ENCODE results near the gene RALBP1. TPM values are rescaled to one million over a fixed set of nuclear protein-coding genes. Genes with fewer than 3 reads are reported as not detected.

RALBP1 gene
- total RNA-seq, 1 experiment from 2014 or later = 66.2 TPM

DNA sequence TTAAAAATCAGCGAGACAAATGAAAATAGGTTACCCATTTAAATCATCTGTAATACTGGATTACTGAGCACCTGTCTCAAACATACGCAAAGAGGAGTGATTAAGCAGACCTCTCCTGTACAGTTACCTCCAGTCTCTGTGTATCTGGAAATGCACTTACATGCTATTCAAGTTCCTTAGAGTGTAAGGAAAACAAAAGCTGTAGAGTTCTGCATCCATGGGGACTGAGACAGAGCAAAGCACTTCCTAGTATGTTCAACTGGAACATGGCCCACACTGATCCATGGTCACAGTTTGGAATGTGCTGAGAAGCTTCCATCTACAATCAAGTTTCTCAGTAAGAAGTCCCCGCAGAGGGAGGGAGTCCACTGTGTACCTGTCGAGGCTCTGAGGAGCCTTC, 75.1 kb downstream of the RALBP1 start:
- DNase-seq (ENCODE audit: low read depth, low spot score) = no peak
- no peak for ATAC-seq
- Histone ChIP-seq H3K36me3 (ENCODE audit: control insufficient read depth in 1 of 2, insufficient read depth in 2 of 2, low read length in 2 of 2) (peaks cover 32 to 50% of the 10 kb centered on the region in 2 experiments), H3K27ac (ENCODE audit: low read depth, low read length) (no peak overlapping the region), H3K27me3 (ENCODE audit: insufficient read depth, low read length) (no peaks in the 10 kb centered on the region), H3K9me3 (ENCODE audit: control insufficient read depth in 1 of 2, insufficient read depth in 1 of 2, low read depth in 1 of 2, low read length in 2 of 2) (peaks cover 0 to 4% of the 10 kb centered on the region in 2 experiments; a peak in 1 of 4 replicates), H3K4me2 (ENCODE audit: low read length) (no peak overlapping the region), H4K20me1 (ENCODE audit: insufficient read depth) (no peaks in the 10 kb centered on the region), H3K4me1 (ENCODE audit: control insufficient read depth in 1 of 2, insufficient read depth in 2 of 2, low read length in 2 of 2) (no peaks in the 10 kb centered on the region), H3K4me3 (replicated peaks in 1 of 2; ENCODE audit: low read depth in 1 of 2, low read length in 2 of 2) (no peak overlapping the region), H3K9ac (ENCODE audit: low read length) (no peak overlapping the region), H3K9me2 (ENCODE audit: insufficient read depth) (no peaks in the 10 kb centered on the region), H2AFZ (ENCODE audit: low read depth, low read length, poor library complexity, severe bottlenecking) (no peak overlapping the region), H3K79me2 (ENCODE audit: insufficient read depth, low read length) (peaks cover 6% of the 10 kb centered on the region; the same call in 1 of the 2 replicates)
- ChIA-PET RAD21 (ENCODE audit: low non-redundant PET in 1 of 2, low total read pairs in 2 of 2, uncharacterized antibody in 2 of 2, unreplicated experiment in 2 of 2) (no interaction called here), CTCF (no interaction called here), POLR2A (no interaction called here)
- no TSS peak for BruUV-seq (replicated peaks)
- intact Hi-C loops (cut with micrococcal nuclease) = no loop called here
- TF ChIP-seq ZNF274 (IDR thresholded peaks at IDR 0.05; ENCODE audit: low read depth, low read length) (no peak), ZFX (IDR thresholded peaks at IDR 0.05) (no peak), EZH2phosphoT487 (IDR thresholded peaks at IDR 0.05; ENCODE audit: borderline replicate concordance) (no peak), CEBPB (IDR thresholded peaks at IDR 0.05; ENCODE audit: low read depth) (no peak), CBX3 (IDR thresholded peaks at IDR 0.05; ENCODE audit: low read depth) (no peak), EGR1 (IDR thresholded peaks at IDR 0.05; ENCODE audit: low read depth) (no peak), POLR2AphosphoS5 (IDR thresholded peaks at IDR 0.05; ENCODE audit: low read depth, low read length) (no peak), EZH2 (IDR thresholded peaks at IDR 0.05) (no peak), SP1 (IDR thresholded peaks at IDR 0.05; ENCODE audit: low read depth) (no peak), FOSL1 (IDR thresholded peaks at IDR 0.05; ENCODE audit: low read depth) (no peak), SIN3A (IDR thresholded peaks at IDR 0.05; ENCODE audit: low read depth) (no peak), TCF7L2 (IDR thresholded peaks at IDR 0.05; ENCODE audit: borderline replicate concordance, extremely low read depth, insufficient read depth, insufficient read length) (no peak)
- TF ChIP-seq, protein P1, sequence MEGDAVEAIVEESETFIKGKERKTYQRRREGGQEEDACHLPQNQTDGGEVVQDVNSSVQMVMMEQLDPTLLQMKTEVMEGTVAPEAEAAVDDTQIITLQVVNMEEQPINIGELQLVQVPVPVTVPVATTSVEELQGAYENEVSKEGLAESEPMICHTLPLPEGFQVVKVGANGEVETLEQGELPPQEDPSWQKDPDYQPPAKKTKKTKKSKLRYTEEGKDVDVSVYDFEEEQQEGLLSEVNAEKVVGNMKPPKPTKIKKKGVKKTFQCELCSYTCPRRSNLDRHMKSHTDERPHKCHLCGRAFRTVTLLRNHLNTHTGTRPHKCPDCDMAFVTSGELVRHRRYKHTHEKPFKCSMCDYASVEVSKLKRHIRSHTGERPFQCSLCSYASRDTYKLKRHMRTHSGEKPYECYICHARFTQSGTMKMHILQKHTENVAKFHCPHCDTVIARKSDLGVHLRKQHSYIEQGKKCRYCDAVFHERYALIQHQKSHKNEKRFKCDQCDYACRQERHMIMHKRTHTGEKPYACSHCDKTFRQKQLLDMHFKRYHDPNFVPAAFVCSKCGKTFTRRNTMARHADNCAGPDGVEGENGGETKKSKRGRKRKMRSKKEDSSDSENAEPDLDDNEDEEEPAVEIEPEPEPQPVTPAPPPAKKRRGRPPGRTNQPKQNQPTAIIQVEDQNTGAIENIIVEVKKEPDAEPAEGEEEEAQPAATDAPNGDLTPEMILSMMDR (IDR thresholded peaks at IDR 0.05 in 2 of 3, conservative IDR thresholded peaks at IDR 0.05 in 1 of 3; ENCODE audit: borderline replicate concordance in 1 of 3, insufficient read depth in 1 of 3, low read depth in 2 of 3, low read length in 2 of 3) = no peak
- TF ChIP-seq, protein P2, sequence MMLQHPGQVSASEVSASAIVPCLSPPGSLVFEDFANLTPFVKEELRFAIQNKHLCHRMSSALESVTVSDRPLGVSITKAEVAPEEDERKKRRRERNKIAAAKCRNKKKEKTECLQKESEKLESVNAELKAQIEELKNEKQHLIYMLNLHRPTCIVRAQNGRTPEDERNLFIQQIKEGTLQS (IDR thresholded peaks at IDR 0.05) = no peak
- TF ChIP-seq, protein P3, sequence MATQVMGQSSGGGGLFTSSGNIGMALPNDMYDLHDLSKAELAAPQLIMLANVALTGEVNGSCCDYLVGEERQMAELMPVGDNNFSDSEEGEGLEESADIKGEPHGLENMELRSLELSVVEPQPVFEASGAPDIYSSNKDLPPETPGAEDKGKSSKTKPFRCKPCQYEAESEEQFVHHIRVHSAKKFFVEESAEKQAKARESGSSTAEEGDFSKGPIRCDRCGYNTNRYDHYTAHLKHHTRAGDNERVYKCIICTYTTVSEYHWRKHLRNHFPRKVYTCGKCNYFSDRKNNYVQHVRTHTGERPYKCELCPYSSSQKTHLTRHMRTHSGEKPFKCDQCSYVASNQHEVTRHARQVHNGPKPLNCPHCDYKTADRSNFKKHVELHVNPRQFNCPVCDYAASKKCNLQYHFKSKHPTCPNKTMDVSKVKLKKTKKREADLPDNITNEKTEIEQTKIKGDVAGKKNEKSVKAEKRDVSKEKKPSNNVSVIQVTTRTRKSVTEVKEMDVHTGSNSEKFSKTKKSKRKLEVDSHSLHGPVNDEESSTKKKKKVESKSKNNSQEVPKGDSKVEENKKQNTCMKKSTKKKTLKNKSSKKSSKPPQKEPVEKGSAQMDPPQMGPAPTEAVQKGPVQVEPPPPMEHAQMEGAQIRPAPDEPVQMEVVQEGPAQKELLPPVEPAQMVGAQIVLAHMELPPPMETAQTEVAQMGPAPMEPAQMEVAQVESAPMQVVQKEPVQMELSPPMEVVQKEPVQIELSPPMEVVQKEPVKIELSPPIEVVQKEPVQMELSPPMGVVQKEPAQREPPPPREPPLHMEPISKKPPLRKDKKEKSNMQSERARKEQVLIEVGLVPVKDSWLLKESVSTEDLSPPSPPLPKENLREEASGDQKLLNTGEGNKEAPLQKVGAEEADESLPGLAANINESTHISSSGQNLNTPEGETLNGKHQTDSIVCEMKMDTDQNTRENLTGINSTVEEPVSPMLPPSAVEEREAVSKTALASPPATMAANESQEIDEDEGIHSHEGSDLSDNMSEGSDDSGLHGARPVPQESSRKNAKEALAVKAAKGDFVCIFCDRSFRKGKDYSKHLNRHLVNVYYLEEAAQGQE (IDR thresholded peaks at IDR 0.05; ENCODE audit: low read depth) = no peak
- TF ChIP-seq, protein P4, sequence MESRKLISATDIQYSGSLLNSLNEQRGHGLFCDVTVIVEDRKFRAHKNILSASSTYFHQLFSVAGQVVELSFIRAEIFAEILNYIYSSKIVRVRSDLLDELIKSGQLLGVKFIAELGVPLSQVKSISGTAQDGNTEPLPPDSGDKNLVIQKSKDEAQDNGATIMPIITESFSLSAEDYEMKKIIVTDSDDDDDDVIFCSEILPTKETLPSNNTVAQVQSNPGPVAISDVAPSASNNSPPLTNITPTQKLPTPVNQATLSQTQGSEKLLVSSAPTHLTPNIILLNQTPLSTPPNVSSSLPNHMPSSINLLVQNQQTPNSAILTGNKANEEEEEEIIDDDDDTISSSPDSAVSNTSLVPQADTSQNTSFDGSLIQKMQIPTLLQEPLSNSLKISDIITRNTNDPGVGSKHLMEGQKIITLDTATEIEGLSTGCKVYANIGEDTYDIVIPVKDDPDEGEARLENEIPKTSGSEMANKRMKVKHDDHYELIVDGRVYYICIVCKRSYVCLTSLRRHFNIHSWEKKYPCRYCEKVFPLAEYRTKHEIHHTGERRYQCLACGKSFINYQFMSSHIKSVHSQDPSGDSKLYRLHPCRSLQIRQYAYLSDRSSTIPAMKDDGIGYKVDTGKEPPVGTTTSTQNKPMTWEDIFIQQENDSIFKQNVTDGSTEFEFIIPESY (IDR thresholded peaks at IDR 0.05; ENCODE audit: extremely low read depth, insufficient replicate concordance, low read length) = no peak
- TF ChIP-seq, protein P5, sequence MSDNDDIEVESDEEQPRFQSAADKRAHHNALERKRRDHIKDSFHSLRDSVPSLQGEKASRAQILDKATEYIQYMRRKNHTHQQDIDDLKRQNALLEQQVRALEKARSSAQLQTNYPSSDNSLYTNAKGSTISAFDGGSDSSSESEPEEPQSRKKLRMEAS (IDR thresholded peaks at IDR 0.05) = no peak
